NT2/D1 (cell line): ENCODE measurements around the gene CD28.

Experiments used
- SUZ12 ChIP-seq: IDR thresholded peaks from 2 replicates; pipeline ENCODE4 v1.6.1; 2011; ENCODE audit not compliant: insufficient read length, insufficient read depth; ENCODE audit errors: extremely low read depth
- YY1 ChIP-seq: IDR thresholded peaks from 2 replicates; pipeline ENCODE4 v1.6.1; 2011; ENCODE audit not compliant: insufficient read length, insufficient read depth
- ZNF274 ChIP-seq: IDR thresholded peaks from 2 replicates; pipeline ENCODE4 v1.6.1; 2011; ENCODE audit warnings: mild to moderate bottlenecking, low read depth, low read length

- TF ChIP-seq YY1 (no peak), SUZ12 (no peak), ZNF274 (no peak)
These were observed 26.6 kb downstream of the CD28 start for GRCh38 chr2:203732953-203733510.
